ENCODE measurements around the gene PRDM5. TPM values are rescaled to one million over a fixed set of nuclear protein-coding genes. Genes with fewer than 3 reads are reported as not detected.

PRDM5 gene
- total RNA-seq, 1 donor from 2014 or later = 6.9 TPM

- no peak for DNase-seq (ENCODE audit: extremely low read depth, low read depth, low spot score)
Measured at GRCh38 chr4:120916937-120917336, 5.6 kb downstream of the PRDM5 start.

GRCh38 chr4:120915336-120915735 is 7.2 kb downstream of the PRDM5 start:
- DNase-seq (ENCODE audit: extremely low read depth, low read depth, low spot score) = no peak

- DNase-seq (ENCODE audit: extremely low read depth, low read depth, low spot score) = no peak
Measured at GRCh38 chr4:120903419-120903818, 19.1 kb downstream of the PRDM5 start.

GRCh38 chr4:120902925-120903324 is 19.6 kb downstream of the PRDM5 start:
- DNase-seq (ENCODE audit: extremely low read depth, low read depth, low spot score) = no peak

- DNase-seq (ENCODE audit: extremely low read depth, low read depth, low spot score) = no peak
Measured at GRCh38 chr4:120901731-120902130, 20.8 kb downstream of the PRDM5 start.

- no peak for DNase-seq (ENCODE audit: extremely low read depth, low read depth, low spot score)
Measured at GRCh38 chr4:120897981-120898719, 24.4 kb downstream of the PRDM5 start.

- DNase-seq (ENCODE audit: extremely low read depth, low read depth, low spot score) = no peak
Measured at GRCh38 chr4:120895554-120895953, 27.0 kb downstream of the PRDM5 start.

- DNase-seq (ENCODE audit: extremely low read depth, low read depth, low spot score) = no peak
Measured at GRCh38 chr4:120893314-120893713, 29.2 kb downstream of the PRDM5 start.

GRCh38 chr4:120886191-120886590 is 36.3 kb downstream of the PRDM5 start:
- no peak for DNase-seq (ENCODE audit: extremely low read depth, low read depth, low spot score)

- no peak for DNase-seq (ENCODE audit: extremely low read depth, low read depth, low spot score)
Measured at GRCh38 chr4:120881846-120882245, 40.7 kb downstream of the PRDM5 start.

GRCh38 chr4:120881351-120881750 is 41.2 kb downstream of the PRDM5 start:
- no peak for DNase-seq (ENCODE audit: extremely low read depth, low read depth, low spot score)

GRCh38 chr4:120877021-120877420 is 45.5 kb downstream of the PRDM5 start:
- no peak for DNase-seq (ENCODE audit: extremely low read depth, low read depth, low spot score)

- DNase-seq (ENCODE audit: extremely low read depth, low read depth, low spot score) = no peak
Measured at GRCh38 chr4:120874792-120875774, 47.4 kb downstream of the PRDM5 start.

- no peak for DNase-seq (ENCODE audit: extremely low read depth, low read depth, low spot score)
Measured at GRCh38 chr4:120873554-120873953, 49.0 kb downstream of the PRDM5 start.

- DNase-seq (ENCODE audit: extremely low read depth, low read depth, low spot score) = no peak
Measured at GRCh38 chr4:120871173-120871572, 51.4 kb downstream of the PRDM5 start.

- no peak for DNase-seq (ENCODE audit: extremely low read depth, low read depth, low spot score)
Measured at GRCh38 chr4:120870279-120870673, 52.2 kb downstream of the PRDM5 start.

- DNase-seq (ENCODE audit: extremely low read depth, low read depth, low spot score) = no peak
Measured at GRCh38 chr4:120869613-120870278, 52.8 kb downstream of the PRDM5 start.

- DNase-seq (ENCODE audit: extremely low read depth, low read depth, low spot score) = no peak
Measured at GRCh38 chr4:120867506-120867905, 55.0 kb downstream of the PRDM5 start.

- no peak for DNase-seq (ENCODE audit: extremely low read depth, low read depth, low spot score)
Measured at GRCh38 chr4:120865985-120866384, 56.5 kb downstream of the PRDM5 start.

- DNase-seq (ENCODE audit: extremely low read depth, low read depth, low spot score) = no peak
Measured at GRCh38 chr4:120864969-120865368, 57.6 kb downstream of the PRDM5 start.

- no peak for DNase-seq (ENCODE audit: extremely low read depth, low read depth, low spot score)
Measured at GRCh38 chr4:120862432-120862831, 60.1 kb downstream of the PRDM5 start.

Data from glomerular endothelial cell (primary cell).